Liver (tissue), 9 donors: ENCODE data around the gene HS1BP3. TPM values are rescaled to one million over a fixed set of nuclear protein-coding genes. Genes with fewer than 3 reads are reported as not detected.

Experiments used
- DNase-seq: peaks from one replicate; pipeline ENCODE4 v3.0.0-alpha.2; 2017; ENCODE audit warnings: low spot score
- H3K27ac ChIP-seq, 2 donors: one replicate each; pipeline ENCODE4 v1.7.0; 2013; ENCODE audit warnings: inconsistent platforms in 2 of 2, low read length in 2 of 2, control low read depth in 1 of 2, low read depth in 1 of 2, mild to moderate bottlenecking in 1 of 2
- H3K27me3 ChIP-seq, 4 donors: one replicate each; pipeline versions ENCODE4 v1.6.1 to v1.7.0; 2013; ENCODE audit warnings: low read length in 3 of 4, inconsistent platforms in 1 of 4, mild to moderate bottlenecking in 1 of 4, moderate library complexity in 1 of 4; ENCODE audit not compliant: control insufficient read depth in 4 of 4, insufficient read depth in 4 of 4
- H3K36me3 ChIP-seq, 4 donors: one replicate each; pipeline versions ENCODE4 v1.6.1 to v1.7.0; 2013; ENCODE audit warnings: low read length in 3 of 4, mild to moderate bottlenecking in 3 of 4, low read depth in 1 of 4, moderate library complexity in 1 of 4; ENCODE audit not compliant: control insufficient read depth in 4 of 4, insufficient read depth in 3 of 4
- H3K4me1 ChIP-seq, 4 donors: one replicate each; pipeline versions ENCODE4 v1.6.1 to v1.7.0; 2013; ENCODE audit warnings: low read length in 3 of 4, mild to moderate bottlenecking in 3 of 4, moderate library complexity in 1 of 4; ENCODE audit not compliant: control insufficient read depth in 4 of 4, insufficient read depth in 4 of 4
- H3K4me3 ChIP-seq, 3 donors: one replicate each; pipeline versions ENCODE4 v1.6.1 to v1.7.0; 2013; ENCODE audit warnings: low read length in 3 of 3, control low read depth in 1 of 3, low read depth in 1 of 3, mild to moderate bottlenecking in 1 of 3
- H3K9ac ChIP-seq, 2 donors: one replicate each; pipeline ENCODE4 v1.7.0; 2013; ENCODE audit warnings: low read length in 2 of 2, mild to moderate bottlenecking in 2 of 2, moderate library complexity in 2 of 2, control low read depth in 1 of 2, low read depth in 1 of 2
- H3K9me3 ChIP-seq, 4 donors: one replicate each; pipeline versions ENCODE4 v1.6.1 to v1.7.0; 2013; ENCODE audit warnings: low read length in 3 of 4; ENCODE audit not compliant: control insufficient read depth in 4 of 4
- EGR1 ChIP-seq, 2 donors: IDR thresholded peaks; 2 replicates each; pipeline ENCODE4 v1.6.1; 2016 to 2018; ENCODE audit warnings: antibody characterized with exemption in 2 of 2, low read depth in 2 of 2
- FOXA1 ChIP-seq: IDR thresholded peaks from 2 replicates; pipeline ENCODE4 v1.6.1; 2016; ENCODE audit warnings: antibody characterized with exemption
- GABPA ChIP-seq, 2 donors: IDR thresholded peaks in 1 of 2; conservative IDR thresholded peaks in 1 of 2; 2 replicates each; pipeline ENCODE4 v1.6.1; 2016; ENCODE audit warnings: antibody characterized with exemption in 2 of 2, mild to moderate bottlenecking in 1 of 2, moderate library complexity in 1 of 2
- HNF4A ChIP-seq, 2 donors: conservative IDR thresholded peaks; 2 replicates each; pipeline ENCODE4 v1.6.1; 2016; ENCODE audit warnings: antibody characterized with exemption in 2 of 2, mild to moderate bottlenecking in 2 of 2
- HNF4G ChIP-seq: IDR thresholded peaks from 2 replicates; pipeline ENCODE4 v1.6.1; 2016; ENCODE audit warnings: antibody characterized with exemption
- SP1 ChIP-seq: IDR thresholded peaks from 2 replicates; pipeline ENCODE4 v1.6.1; 2018; ENCODE audit warnings: antibody characterized with exemption, mild to moderate bottlenecking
- WGBS: extraction: QIAGEN DNeasy Blood & Tissue Kit; methylation state at CpG from one replicate; pipeline ENCODE4 v1.1.7; 2013; 5-methylcytosine and 5-hydroxymethylcytosine counted together
- polyA plus RNA-seq, 2 donors: library from polyadenylated mRNA; stranded (reverse) in 1 of 2; unstranded in 1 of 2; fragments of 200-250 nt in 1 of 2; fragments of >200 nt in 1 of 2; fragmentation: Nextera tagmentation in 1 of 2; extraction: Ambion mirVana in 1 of 2; gene quantifications; one replicate each; pipeline versions ENCODE4 v1.2.1 to v1.2.3, GENCODE V29; 2013 to 2015
- total RNA-seq, 2 donors: library from RNA; depleted of rRNA; stranded (reverse); fragments of >200 nt; gene quantifications; one replicate each; pipeline ENCODE4 v1.2.3, GENCODE V29; 2014
- TF ChIP-seq, protein P1 (sequence below): IDR thresholded peaks from 2 replicates; pipeline ENCODE4 v1.6.1; 2016; ENCODE audit warnings: antibody characterized with exemption
- TF ChIP-seq, protein P2 (sequence below): IDR thresholded peaks from 2 replicates; pipeline ENCODE4 v1.6.1; 2016; ENCODE audit warnings: antibody characterized with exemption
- TF ChIP-seq, protein P3 (sequence below): fragments of 150-350 bp; IDR thresholded peaks from 2 replicates; pipeline ENCODE4 v1.5.1; 2017; ENCODE audit warnings: improper control_type of control experiment, low read depth, low read length; ENCODE audit not compliant: missing input control
- TF ChIP-seq, protein P4 (sequence below): IDR thresholded peaks from 2 replicates; pipeline ENCODE4 v1.6.1; 2016; ENCODE audit warnings: antibody characterized with exemption, mild to moderate bottlenecking
- donor health status: healthy.
- donor health status: healthy.
- donor health status: healthy.
- donor health status: healthy.
- donor health status: healthy.

HS1BP3 gene
- total and polyA plus RNA-seq, 4 donors, result 7.7 to 15.4 (median 10.9) TPM

DNA sequence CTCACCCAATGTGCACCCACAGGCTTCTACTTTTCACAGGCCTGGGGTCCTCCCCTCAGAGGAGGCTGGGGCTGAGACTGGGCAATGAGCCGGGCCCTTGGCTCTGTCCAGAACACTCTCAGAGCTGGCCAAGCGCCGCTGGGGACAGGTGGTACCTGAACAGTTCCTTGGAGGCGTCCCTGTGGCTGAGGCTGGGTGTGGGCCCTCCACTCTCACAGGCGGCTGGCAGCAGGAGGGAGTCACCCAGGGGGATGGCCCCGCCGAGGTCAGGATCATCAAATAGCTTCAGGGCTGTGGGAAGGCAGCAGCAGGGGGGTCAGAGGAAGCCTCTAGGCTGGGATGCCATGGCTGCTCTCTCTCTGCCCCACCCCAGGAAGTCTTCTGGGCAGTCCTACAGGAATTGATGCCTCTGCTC, 27.1 kb downstream of the HS1BP3 start:
- WGBS, result 94% methylated on average over 7 of the region's 7 CpGs
- Histone ChIP-seq H3K27ac (no peak overlapping the region), H3K36me3 (peaks cover 0 to 18% (median 9%) of the 10 kb centered on the region in 4 donors), H3K4me1 (peaks cover 0 to 2% (median under 1%) of the 10 kb centered on the region in 4 donors), H3K9ac (no peak overlapping the region), H3K9me3 (no peaks in the 10 kb centered on the region), H3K27me3 (no peaks in the 10 kb centered on the region), H3K4me3 (no peak overlapping the region)
- TF ChIP-seq, protein P1, sequence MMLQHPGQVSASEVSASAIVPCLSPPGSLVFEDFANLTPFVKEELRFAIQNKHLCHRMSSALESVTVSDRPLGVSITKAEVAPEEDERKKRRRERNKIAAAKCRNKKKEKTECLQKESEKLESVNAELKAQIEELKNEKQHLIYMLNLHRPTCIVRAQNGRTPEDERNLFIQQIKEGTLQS, result no peak
- TF ChIP-seq, protein P2, sequence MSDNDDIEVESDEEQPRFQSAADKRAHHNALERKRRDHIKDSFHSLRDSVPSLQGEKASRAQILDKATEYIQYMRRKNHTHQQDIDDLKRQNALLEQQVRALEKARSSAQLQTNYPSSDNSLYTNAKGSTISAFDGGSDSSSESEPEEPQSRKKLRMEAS, result no peak
- TF ChIP-seq EGR1 (IDR thresholded peaks at IDR 0.05; ENCODE audit: low read depth in 2 of 2), result no peak
- no peak for TF ChIP-seq FOXA1
- DNase-seq, result no peak

DNA sequence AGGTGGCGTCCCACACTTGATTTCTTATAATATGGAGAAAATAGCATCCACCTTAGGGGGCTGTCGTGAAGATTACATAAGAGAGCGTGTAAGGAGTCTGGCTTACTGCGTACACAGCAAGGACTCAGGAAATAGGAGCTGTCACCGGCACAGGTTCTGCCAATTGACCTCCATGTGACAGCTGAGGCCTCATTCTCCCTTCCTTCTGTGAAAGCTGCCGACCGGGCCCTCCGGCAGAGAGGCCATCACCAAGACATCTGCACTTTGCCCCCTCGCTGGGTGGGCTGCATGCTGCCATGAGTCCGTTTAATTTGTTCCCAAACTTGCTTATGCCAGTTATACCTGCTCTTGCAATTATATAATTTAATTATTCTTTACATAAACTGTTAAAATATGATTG, 27.7 kb downstream of the HS1BP3 start:
- WGBS, result 85% methylated on average over 10 of the region's 10 CpGs
- no peaks in the 10 kb centered on the region for H3K9me3 ChIP-seq
- no peak for DNase-seq
- no peaks in the 10 kb centered on the region for H3K27me3 ChIP-seq
- no peak overlapping the region for H3K4me3 ChIP-seq
- no peak overlapping the region for H3K9ac ChIP-seq
- H3K4me1 ChIP-seq, result peaks cover 0 to 6% (median 5%) of the 10 kb centered on the region in 4 donors
- TF ChIP-seq, protein P3, sequence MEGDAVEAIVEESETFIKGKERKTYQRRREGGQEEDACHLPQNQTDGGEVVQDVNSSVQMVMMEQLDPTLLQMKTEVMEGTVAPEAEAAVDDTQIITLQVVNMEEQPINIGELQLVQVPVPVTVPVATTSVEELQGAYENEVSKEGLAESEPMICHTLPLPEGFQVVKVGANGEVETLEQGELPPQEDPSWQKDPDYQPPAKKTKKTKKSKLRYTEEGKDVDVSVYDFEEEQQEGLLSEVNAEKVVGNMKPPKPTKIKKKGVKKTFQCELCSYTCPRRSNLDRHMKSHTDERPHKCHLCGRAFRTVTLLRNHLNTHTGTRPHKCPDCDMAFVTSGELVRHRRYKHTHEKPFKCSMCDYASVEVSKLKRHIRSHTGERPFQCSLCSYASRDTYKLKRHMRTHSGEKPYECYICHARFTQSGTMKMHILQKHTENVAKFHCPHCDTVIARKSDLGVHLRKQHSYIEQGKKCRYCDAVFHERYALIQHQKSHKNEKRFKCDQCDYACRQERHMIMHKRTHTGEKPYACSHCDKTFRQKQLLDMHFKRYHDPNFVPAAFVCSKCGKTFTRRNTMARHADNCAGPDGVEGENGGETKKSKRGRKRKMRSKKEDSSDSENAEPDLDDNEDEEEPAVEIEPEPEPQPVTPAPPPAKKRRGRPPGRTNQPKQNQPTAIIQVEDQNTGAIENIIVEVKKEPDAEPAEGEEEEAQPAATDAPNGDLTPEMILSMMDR, result no peak
- TF ChIP-seq, protein P4, sequence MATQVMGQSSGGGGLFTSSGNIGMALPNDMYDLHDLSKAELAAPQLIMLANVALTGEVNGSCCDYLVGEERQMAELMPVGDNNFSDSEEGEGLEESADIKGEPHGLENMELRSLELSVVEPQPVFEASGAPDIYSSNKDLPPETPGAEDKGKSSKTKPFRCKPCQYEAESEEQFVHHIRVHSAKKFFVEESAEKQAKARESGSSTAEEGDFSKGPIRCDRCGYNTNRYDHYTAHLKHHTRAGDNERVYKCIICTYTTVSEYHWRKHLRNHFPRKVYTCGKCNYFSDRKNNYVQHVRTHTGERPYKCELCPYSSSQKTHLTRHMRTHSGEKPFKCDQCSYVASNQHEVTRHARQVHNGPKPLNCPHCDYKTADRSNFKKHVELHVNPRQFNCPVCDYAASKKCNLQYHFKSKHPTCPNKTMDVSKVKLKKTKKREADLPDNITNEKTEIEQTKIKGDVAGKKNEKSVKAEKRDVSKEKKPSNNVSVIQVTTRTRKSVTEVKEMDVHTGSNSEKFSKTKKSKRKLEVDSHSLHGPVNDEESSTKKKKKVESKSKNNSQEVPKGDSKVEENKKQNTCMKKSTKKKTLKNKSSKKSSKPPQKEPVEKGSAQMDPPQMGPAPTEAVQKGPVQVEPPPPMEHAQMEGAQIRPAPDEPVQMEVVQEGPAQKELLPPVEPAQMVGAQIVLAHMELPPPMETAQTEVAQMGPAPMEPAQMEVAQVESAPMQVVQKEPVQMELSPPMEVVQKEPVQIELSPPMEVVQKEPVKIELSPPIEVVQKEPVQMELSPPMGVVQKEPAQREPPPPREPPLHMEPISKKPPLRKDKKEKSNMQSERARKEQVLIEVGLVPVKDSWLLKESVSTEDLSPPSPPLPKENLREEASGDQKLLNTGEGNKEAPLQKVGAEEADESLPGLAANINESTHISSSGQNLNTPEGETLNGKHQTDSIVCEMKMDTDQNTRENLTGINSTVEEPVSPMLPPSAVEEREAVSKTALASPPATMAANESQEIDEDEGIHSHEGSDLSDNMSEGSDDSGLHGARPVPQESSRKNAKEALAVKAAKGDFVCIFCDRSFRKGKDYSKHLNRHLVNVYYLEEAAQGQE, result no peak
- no peak for TF ChIP-seq HNF4A (conservative IDR thresholded peaks at IDR 0.05)
- no peak for TF ChIP-seq SP1
- TF ChIP-seq GABPA (IDR thresholded peaks at IDR 0.05 in 1 of 2, conservative IDR thresholded peaks at IDR 0.05 in 1 of 2), result no peak
- TF ChIP-seq HNF4G, result no peak
- TF ChIP-seq FOXA1, result no peak
- H3K36me3 ChIP-seq, result peaks cover 0 to 18% (median 9%) of the 10 kb centered on the region in 4 donors
- no peak overlapping the region for H3K27ac ChIP-seq

DNA sequence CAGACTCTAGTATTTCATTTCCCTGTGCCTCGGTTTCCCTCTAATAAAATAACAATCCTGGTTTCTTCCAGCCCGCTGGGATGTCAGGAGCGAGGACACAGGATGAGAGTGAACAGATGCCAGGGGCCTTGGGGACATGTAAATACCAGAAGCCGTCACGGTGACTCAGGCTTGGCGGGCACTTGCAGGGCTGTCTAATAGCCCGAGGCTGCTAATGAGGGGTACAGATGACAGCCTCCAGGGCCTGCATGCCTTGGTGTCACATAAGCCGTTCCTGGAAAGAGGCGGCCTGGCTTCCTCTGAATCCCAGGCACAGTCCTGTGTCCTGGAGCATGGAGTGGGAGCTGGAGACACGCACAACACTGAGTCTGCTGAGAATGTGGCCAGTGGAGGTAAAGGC, 28.2 kb downstream of the HS1BP3 start:
- peaks cover under 1 to 11% (median 7%) of the 10 kb centered on the region in 4 donors for H3K4me1 ChIP-seq

More for the DNA sequence above, 28.2 kb downstream of the HS1BP3 start:
- no peak overlapping the region for H3K27ac ChIP-seq
- 83% methylated on average over 10 of the region's 10 CpGs for WGBS
- TF ChIP-seq, protein P3, result no peak
- no peak overlapping the region for H3K9ac ChIP-seq
- H3K4me3 ChIP-seq, result no peak overlapping the region
- H3K9me3 ChIP-seq, result no peaks in the 10 kb centered on the region
- DNase-seq, result no peak
- H3K27me3 ChIP-seq, result no peaks in the 10 kb centered on the region
- H3K36me3 ChIP-seq, result peaks cover 0 to 18% (median 9%) of the 10 kb centered on the region in 4 donors
